Fibroblast of lung (primary cell): ENCODE data around the gene NHERF1. TPM values are rescaled to one million over a fixed set of nuclear protein-coding genes. Genes with fewer than 3 reads are reported as not detected.

Experiments
- DNase-seq, 2 donors: peaks; one replicate each; pipeline versions ENCODE4 v3.0.0 to v3.0.0-alpha.2; 2010; ENCODE audit warnings: low read depth in 2 of 2
- H2AFZ ChIP-seq: 2 replicates; pipeline ENCODE4 v1.5.1; 2012; ENCODE audit warnings: low read length, control low read depth, inconsistent platforms
- H3K27ac ChIP-seq: 2 replicates; pipeline ENCODE4 v1.5.1; 2011; ENCODE audit warnings: low read length, control low read depth; ENCODE audit not compliant: insufficient read depth
- H3K27me3 ChIP-seq: 2 replicates; pipeline ENCODE4 v1.5.1; 2011; ENCODE audit warnings: mild to moderate bottlenecking, low read length; ENCODE audit not compliant: control insufficient read depth, insufficient read depth
- H3K36me3 ChIP-seq: 2 replicates; pipeline ENCODE4 v1.5.1; 2011; ENCODE audit warnings: low read length; ENCODE audit not compliant: control insufficient read depth, insufficient read depth
- H3K4me1 ChIP-seq: 2 replicates; pipeline ENCODE4 v1.5.1; 2011; ENCODE audit warnings: low read length; ENCODE audit not compliant: control insufficient read depth, insufficient read depth; ENCODE audit errors: extremely low read depth
- H3K4me2 ChIP-seq: 2 replicates; pipeline ENCODE4 v1.5.1; 2011; ENCODE audit warnings: low read length, control low read depth; ENCODE audit not compliant: insufficient read depth; ENCODE audit errors: extremely low read depth
- H3K4me3 ChIP-seq, 4 experiments: fragments of 200-600 bp in 1 of 4; sonication (generic) in 1 of 4; replicated peaks in 1 of 4; 2 replicates each; pipeline ENCODE4 v1.5.1; 2011 to 2016; ENCODE audit warnings: low read length in 4 of 4, low read depth in 3 of 4, mild to moderate bottlenecking in 3 of 4, control low read depth in 2 of 4, inconsistent platforms in 1 of 4, mixed read lengths in 1 of 4; ENCODE audit not compliant: insufficient read depth in 1 of 4; ENCODE audit errors: control extremely low read depth in 1 of 4
- H3K79me2 ChIP-seq: 2 replicates; pipeline ENCODE4 v1.5.1; 2012; ENCODE audit warnings: mild to moderate bottlenecking, low read length, inconsistent platforms; ENCODE audit not compliant: control insufficient read depth, insufficient read depth
- H3K9ac ChIP-seq: 2 replicates; pipeline ENCODE4 v1.5.1; 2011; ENCODE audit warnings: mild to moderate bottlenecking, low read length, control low read depth; ENCODE audit not compliant: insufficient read depth
- H3K9me3 ChIP-seq: 2 replicates; pipeline ENCODE4 v1.5.1; 2012; ENCODE audit warnings: low read depth, low read length; ENCODE audit not compliant: control insufficient read depth, insufficient read depth
- H4K20me1 ChIP-seq: 2 replicates; pipeline ENCODE4 v1.5.1; 2011; ENCODE audit warnings: low read length; ENCODE audit not compliant: control insufficient read depth, insufficient read depth; ENCODE audit errors: extremely low read depth
- EZH2 ChIP-seq: IDR thresholded peaks from 2 replicates; pipeline ENCODE4 v1.5.1; 2012; ENCODE audit warnings: low read length, control low read depth, mild to moderate bottlenecking; ENCODE audit errors: missing control alignments
- polyA plus RNA-seq, 2 donors: library from polyadenylated mRNA; depleted of rRNA in 1 of 2; stranded (reverse) in 1 of 2; unstranded in 1 of 2; fragments of >200 nt; gene quantifications; 2 replicates each; pipeline ENCODE4 v1.2.1, GENCODE V29; 2011 to 2012; ENCODE audit warnings: missing spikeins in 1 of 2
- total RNA-seq: library from RNA; depleted of rRNA; stranded (reverse); fragments of >200 nt; gene quantifications from 2 replicates; pipeline ENCODE4 v1.2.1, GENCODE V29; 2014
- TF ChIP-seq, protein P1 (sequence below), 2 donors: IDR thresholded peaks in 1 of 2; conservative IDR thresholded peaks in 1 of 2; 1 replicate in 1 of 2; 2 replicates in 1 of 2; pipeline ENCODE4 v1.5.1; 2011 to 2012; ENCODE audit warnings: low read length in 2 of 2, control low read depth in 1 of 2, inconsistent platforms in 1 of 2, low read depth in 1 of 2, mild to moderate bottlenecking in 1 of 2

The NHERF1 gene
- total and polyA plus RNA-seq, 2 donors (not counting 1 experiment from before 2014, with no cell fraction given), result 10.2 to 13.9 TPM

DNA sequence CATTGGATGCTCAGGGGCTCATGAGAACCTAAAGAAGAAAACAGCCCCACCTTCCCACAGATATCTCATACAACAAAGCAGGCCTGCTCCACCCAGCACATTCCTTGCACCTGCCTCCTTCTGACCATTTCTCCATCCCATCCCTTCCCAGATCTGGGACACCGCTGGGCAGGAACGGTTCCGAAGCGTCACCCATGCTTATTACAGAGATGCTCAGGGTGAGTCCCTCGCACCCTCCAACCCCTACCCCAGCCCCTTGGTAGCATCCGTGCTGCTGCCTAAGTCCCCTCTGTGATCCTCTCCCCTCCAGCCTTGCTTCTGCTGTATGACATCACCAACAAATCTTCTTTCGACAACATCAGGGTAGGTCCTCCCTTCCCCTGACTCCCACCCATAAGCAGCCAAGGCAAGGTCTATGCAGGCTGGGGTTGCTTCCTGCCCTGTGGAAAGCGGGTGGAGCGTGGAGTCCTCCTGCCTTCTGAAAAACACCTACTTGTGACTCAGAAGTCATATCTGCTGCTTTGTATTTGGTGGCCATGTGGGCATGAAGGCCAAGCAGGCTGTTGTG, 5.4 kb upstream of the NHERF1 start:
- Histone ChIP-seq H4K20me1 (no peaks in the 10 kb centered on the region), H3K27me3 (peaks cover 9% of the 10 kb centered on the region), H3K4me1 (peaks cover 8% of the 10 kb centered on the region), H3K27ac (no peak overlapping the region), H2AFZ (no peak overlapping the region), H3K79me2 (no peaks in the 10 kb centered on the region), H3K4me2 (no peak overlapping the region), H3K9ac (no peak overlapping the region), H3K9me3 (no peaks in the 10 kb centered on the region), H3K36me3 (no peaks in the 10 kb centered on the region), H3K4me3 (no peak overlapping the region)
- TF ChIP-seq, protein P1, sequence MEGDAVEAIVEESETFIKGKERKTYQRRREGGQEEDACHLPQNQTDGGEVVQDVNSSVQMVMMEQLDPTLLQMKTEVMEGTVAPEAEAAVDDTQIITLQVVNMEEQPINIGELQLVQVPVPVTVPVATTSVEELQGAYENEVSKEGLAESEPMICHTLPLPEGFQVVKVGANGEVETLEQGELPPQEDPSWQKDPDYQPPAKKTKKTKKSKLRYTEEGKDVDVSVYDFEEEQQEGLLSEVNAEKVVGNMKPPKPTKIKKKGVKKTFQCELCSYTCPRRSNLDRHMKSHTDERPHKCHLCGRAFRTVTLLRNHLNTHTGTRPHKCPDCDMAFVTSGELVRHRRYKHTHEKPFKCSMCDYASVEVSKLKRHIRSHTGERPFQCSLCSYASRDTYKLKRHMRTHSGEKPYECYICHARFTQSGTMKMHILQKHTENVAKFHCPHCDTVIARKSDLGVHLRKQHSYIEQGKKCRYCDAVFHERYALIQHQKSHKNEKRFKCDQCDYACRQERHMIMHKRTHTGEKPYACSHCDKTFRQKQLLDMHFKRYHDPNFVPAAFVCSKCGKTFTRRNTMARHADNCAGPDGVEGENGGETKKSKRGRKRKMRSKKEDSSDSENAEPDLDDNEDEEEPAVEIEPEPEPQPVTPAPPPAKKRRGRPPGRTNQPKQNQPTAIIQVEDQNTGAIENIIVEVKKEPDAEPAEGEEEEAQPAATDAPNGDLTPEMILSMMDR (conservative IDR thresholded peaks at IDR 0.05 in 1 of 2, IDR thresholded peaks at IDR 0.05 in 1 of 2; ENCODE audit: low read depth in 1 of 2, low read length in 2 of 2), result no peak
- no peak for TF ChIP-seq EZH2
- no peak for DNase-seq

DNA sequence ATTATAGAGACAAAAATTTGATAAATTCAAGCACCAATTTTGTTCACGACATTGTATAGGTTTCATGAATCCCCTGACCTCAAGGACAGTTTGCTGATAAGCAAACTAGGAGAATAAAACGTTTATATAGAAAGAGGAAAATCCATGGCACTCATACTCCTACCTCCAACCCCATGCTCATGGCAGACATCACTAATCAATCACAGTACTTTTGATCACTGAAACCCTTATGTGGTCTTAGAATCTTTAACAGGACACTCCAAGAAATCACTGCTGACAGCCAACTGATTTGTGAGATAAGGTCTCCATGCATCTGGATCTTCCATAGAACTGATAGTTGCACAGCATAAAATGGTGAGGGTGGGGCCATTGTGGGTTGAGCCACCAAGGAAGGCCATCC, 4.7 kb upstream of the NHERF1 start:
- Histone ChIP-seq H3K27ac (no peak overlapping the region), H3K79me2 (no peaks in the 10 kb centered on the region), H3K4me1 (peaks cover 8% of the 10 kb centered on the region), H3K4me3 (no peak overlapping the region), H2AFZ (no peak overlapping the region), H3K9me3 (no peaks in the 10 kb centered on the region), H3K27me3 (peaks cover 3% of the 10 kb centered on the region), H3K9ac (no peak overlapping the region), H3K4me2 (no peak overlapping the region), H4K20me1 (no peaks in the 10 kb centered on the region), H3K36me3 (no peaks in the 10 kb centered on the region)
- DNase-seq, result no peak
- TF ChIP-seq, protein P1 (conservative IDR thresholded peaks at IDR 0.05 in 1 of 2, IDR thresholded peaks at IDR 0.05 in 1 of 2; ENCODE audit: low read depth in 1 of 2, low read length in 2 of 2), result no peak
- no peak for TF ChIP-seq EZH2

DNA sequence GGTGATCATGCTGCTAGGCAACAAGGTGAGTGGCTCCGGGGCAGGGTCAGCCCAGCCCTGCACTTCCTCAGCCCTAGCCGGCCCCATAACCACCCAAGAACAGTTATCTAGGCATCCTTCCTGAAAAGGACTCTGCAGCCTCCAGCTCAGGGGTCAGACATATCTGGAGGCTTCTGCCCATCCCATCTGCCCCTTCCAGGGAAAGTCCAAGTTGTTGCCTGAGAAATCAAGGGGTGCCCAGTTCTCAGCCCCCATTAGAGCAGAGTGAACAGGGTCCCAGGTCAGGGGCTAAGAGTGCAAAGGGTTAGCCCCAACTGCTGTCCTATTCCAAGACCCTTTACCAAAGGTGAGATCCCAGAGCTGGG, 4.1 kb upstream of the NHERF1 start:
- no peak overlapping the region for H2AFZ ChIP-seq
- H3K9ac ChIP-seq, result no peak overlapping the region
- H3K27ac ChIP-seq, result no peak overlapping the region
- H3K36me3 ChIP-seq, result no peaks in the 10 kb centered on the region
- H3K27me3 ChIP-seq, result no peaks in the 10 kb centered on the region
- no peaks in the 10 kb centered on the region for H4K20me1 ChIP-seq
- TF ChIP-seq, protein P1 (conservative IDR thresholded peaks at IDR 0.05 in 1 of 2, IDR thresholded peaks at IDR 0.05 in 1 of 2; ENCODE audit: low read depth in 1 of 2, low read length in 2 of 2), result no peak
- TF ChIP-seq EZH2, result no peak
- peaks cover 8% of the 10 kb centered on the region for H3K4me1 ChIP-seq
- no peak overlapping the region for H3K4me2 ChIP-seq
- H3K79me2 ChIP-seq, result no peaks in the 10 kb centered on the region
- H3K9me3 ChIP-seq, result no peaks in the 10 kb centered on the region
- no peak overlapping the region for H3K4me3 ChIP-seq
- DNase-seq, result no peak
